HG03469 (cell line): Measurements from ENCODE around the gene PCNX1.
"Not testable (repeated sequence)": the region's sequence is repeated elsewhere in the genome, so short reads cannot be mapped to it uniquely, and the experiment has no call there.

Experiments used
- ATAC-seq: cut with Tn5 transposase; IDR thresholded peaks from one replicate; pipeline ENCODE4 v1.9.1; 2021; ENCODE audit warnings: mild to moderate bottlenecking, moderate library complexity, moderate number of reproducible peaks; ENCODE audit not compliant: unreplicated experiment

PCNX1 gene

GRCh38 chr14:71062581-71063303, 155.5 kb downstream of the PCNX1 start:
- no peak for ATAC-seq

GRCh38 chr14:71063351-71063750, 156.1 kb downstream of the PCNX1 start:
- no peak for ATAC-seq

GRCh38 chr14:71064747-71065146, 157.5 kb downstream of the PCNX1 start:
- ATAC-seq = not testable (repeated sequence)

GRCh38 chr14:71070169-71070568, 162.9 kb downstream of the PCNX1 start:
- no peak for ATAC-seq

- ATAC-seq = no peak
Observed at GRCh38 chr14:71071042-71071441, 163.8 kb downstream of the PCNX1 start.

GRCh38 chr14:71076462-71077092, 169.3 kb downstream of the PCNX1 start:
- no peak for ATAC-seq

DNA sequence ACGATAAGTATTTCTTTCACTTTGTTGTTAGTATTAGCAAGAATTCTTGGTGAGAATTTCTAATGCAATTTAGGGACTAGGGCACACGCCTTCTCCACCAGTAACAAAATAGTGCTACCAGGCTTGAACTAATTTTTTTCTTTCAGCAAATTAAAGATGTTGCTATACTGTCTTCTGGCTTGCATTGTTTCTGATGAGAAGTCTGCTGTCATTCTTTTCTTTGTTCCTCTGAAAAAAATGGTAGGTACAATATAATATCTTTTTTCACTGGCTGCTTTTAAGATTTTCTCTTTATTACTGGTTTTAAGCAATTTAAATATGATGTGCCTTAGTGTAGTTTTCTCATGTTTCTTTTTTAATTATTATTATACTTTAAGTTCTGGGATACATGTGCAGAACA, 171.2 kb downstream of the PCNX1 start:
- ATAC-seq = no peak

- ATAC-seq = no peak
Observed at GRCh38 chr14:71086567-71086966, 179.3 kb downstream of the PCNX1 start.

- ATAC-seq = no peak
Observed at GRCh38 chr14:71089971-71090370, 182.7 kb downstream of the PCNX1 start.

- no peak for ATAC-seq
Observed at GRCh38 chr14:71094722-71095121, 187.5 kb downstream of the PCNX1 start.

GRCh38 chr14:71096947-71097346, 189.7 kb downstream of the PCNX1 start:
- no peak for ATAC-seq

GRCh38 chr14:71103662-71104484, 196.6 kb downstream of the PCNX1 start:
- no peak for ATAC-seq

DNA sequence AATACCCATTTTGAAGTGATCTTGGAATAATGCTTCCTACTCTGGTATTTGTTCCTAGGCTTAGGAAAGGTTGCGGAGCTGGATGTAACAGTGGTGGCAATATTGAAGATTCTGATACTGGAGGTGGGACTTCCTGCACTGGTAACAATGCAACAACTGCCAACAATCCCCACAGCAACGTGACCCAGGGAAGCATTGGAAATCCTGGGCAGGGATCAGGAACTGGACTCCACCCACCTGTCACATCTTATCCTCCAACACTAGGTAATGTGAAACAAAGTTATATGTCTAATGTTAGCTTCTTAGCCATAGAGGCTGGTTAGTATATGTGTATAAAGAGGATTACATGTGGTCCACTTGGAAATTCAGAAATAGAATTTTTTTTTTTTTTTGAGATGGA, 197.9 kb downstream of the PCNX1 start:
- ATAC-seq = no peak

- ATAC-seq = no peak
Observed at GRCh38 chr14:71107921-71108320, 200.7 kb downstream of the PCNX1 start.

GRCh38 chr14:71108398-71109119, 201.3 kb downstream of the PCNX1 start:
- ATAC-seq = no peak

DNA sequence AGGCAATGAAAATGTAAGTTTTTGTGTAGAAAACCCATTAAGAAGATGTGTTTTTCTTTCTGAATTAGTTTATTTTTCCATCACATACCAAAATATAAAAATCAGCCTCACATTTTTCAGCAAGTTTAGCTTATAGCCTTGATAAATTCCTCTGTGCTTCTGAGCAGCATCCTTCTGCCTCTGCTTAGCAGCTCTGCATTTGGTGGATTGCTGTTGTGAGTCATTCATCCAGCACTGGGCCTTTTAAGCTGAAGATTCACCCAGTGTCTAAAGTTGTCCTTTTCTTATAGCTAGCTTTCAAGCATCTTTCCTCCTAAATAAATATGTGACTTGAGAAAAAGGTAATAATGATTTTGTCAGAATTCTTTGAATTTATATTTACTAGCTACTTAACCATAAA, 206.1 kb downstream of the PCNX1 start:
- no peak for ATAC-seq

DNA sequence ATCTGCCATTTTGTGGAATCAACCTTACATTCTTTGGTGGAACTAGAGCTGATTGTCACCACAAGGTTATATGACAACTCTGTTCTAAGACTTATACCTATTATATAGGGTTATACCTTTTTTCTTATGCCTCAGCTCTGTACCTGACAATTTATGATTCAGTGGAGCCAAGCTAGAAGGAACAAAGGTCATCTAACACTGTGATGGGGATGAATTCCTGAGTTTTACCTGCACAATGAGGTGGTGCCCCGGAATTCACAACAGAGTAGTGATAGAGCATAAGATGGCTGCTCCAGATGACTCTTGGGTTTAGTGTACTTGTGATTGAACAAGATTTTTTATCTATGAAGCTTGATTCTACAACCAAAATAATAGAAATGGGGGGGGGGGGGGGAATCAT, 207.3 kb downstream of the PCNX1 start:
- no peak for ATAC-seq

- no peak for ATAC-seq
Observed at GRCh38 chr14:71115306-71115705, 208.0 kb downstream of the PCNX1 start.

DNA sequence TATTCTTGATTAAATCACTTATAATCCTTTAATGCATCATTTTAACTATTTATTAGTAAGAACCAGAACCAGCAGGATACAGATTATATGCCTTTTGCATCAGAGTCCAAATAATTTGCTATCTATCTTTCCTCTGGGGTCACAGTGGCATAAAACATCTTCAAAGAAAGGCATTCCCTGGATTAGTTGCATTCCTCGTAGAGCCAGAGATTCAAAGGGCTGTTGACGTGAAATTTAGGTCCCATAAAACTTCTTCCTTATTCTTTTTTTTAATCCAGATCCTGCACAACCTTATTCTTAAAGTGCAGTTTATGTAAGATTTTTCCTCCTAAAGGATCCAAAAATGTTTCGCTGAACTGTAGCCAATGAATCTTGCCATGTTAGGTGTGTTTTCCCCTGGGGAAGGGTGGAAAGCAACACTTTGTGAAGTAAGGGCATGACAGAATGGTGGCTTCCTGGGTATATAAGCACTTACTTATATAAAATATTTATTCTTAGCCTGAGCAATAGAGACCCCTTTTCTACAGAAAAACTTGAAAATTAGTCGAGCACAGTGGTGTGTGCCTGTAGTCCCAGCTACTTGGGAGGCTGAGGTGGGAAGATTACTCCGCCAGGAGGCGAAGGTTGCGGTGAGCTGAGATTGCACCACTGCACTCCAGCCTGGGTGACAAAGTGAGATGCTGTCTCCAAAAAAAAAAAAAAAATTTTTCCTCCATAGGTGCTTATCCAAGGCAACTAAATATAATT, 208.7 kb downstream of the PCNX1 start:
- ATAC-seq = no peak

DNA sequence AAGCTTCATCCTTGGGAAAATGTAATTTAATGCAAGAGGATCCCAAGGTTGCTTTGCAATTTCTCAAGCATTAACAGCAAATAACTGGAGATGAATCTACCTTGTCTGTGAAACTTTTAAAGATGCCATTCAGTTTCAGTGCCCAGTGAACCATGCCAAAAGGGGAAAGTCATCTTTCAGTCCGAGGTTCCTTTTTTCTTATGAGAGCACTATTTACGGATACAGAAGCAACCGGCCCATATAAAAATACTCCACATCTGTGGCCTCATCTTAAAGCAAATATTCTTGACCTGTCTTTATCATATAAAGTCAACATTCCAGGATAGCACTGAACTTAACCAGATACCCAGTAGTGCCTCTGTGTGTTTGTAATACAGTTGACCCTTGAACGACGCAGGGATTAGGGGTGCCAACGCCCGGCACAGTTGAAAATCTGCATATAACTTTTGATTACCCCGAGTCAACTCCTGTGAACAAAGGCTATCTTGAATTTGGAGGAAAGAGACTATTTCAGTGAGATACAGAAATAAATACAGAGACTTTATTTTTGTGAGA, 209.4 kb downstream of the PCNX1 start:
- no peak for ATAC-seq
